Smooth muscle cell (in vitro differentiated cells): ENCODE measurements around the gene TGDS. TPM values are rescaled to one million over a fixed set of nuclear protein-coding genes. Genes with fewer than 3 reads are reported as not detected.

ENCODE experiments used
- DNase-seq: peaks from one replicate; lab custom pipeline; 2025; ENCODE audit not compliant: unreplicated experiment; lab: John Stamatoyannopoulos, UW
- H2AFZ ChIP-seq: fragments of 200-600 bp; sonication (generic); 2 replicates; pipeline ENCODE4 v1.6.0; 2016; ENCODE audit warnings: antibody characterized with exemption, low read depth, mild to moderate bottlenecking
- H3F3A ChIP-seq: fragments of 200-600 bp; sonication (generic); 2 replicates; pipeline ENCODE4 v1.6.0; 2017; ENCODE audit warnings: antibody characterized with exemption, low read depth
- H3K27ac ChIP-seq: fragments of 200-600 bp; sonication (generic); 2 replicates; pipeline ENCODE4 v1.5.1; 2016; ENCODE audit warnings: low read depth, mild to moderate bottlenecking
- H3K27me3 ChIP-seq: fragments of 200-600 bp; sonication (generic); 2 replicates; pipeline ENCODE4 v1.6.1; 2016; ENCODE audit warnings: low read depth, mild to moderate bottlenecking
- H3K36me3 ChIP-seq: fragments of 200-600 bp; sonication (generic); 2 replicates; pipeline ENCODE4 v1.5.1; 2016; ENCODE audit warnings: low read depth
- H3K4me1 ChIP-seq: fragments of 200-600 bp; sonication (generic); 2 replicates; pipeline ENCODE4 v1.5.1; 2016; ENCODE audit warnings: low read depth
- H3K4me2 ChIP-seq: fragments of 200-600 bp; sonication (generic); 2 replicates; pipeline ENCODE4 v1.6.0; 2016; ENCODE audit warnings: mild to moderate bottlenecking
- H3K4me3 ChIP-seq: fragments of 200-600 bp; sonication (generic); 2 replicates; pipeline ENCODE4 v1.5.1; 2016; ENCODE audit warnings: mild to moderate bottlenecking
- H3K79me2 ChIP-seq: fragments of 200-600 bp; sonication (generic); 2 replicates; pipeline ENCODE4 v1.6.0; 2016; ENCODE audit warnings: low read depth, mild to moderate bottlenecking
- H3K9ac ChIP-seq: fragments of 200-600 bp; sonication (generic); 2 replicates; pipeline ENCODE4 v1.6.0; 2016; ENCODE audit warnings: low read depth
- H3K9me3 ChIP-seq: fragments of 200-600 bp; sonication (generic); replicated peaks from 2 replicates; pipeline ENCODE4 v1.5.1; 2016; ENCODE audit warnings: low read depth
- H4K20me1 ChIP-seq: fragments of 200-600 bp; sonication (generic); 2 replicates; pipeline ENCODE4 v1.6.0; 2016; ENCODE audit warnings: low read depth
- CTCF ChIP-seq: fragments of 200-600 bp; sonication (generic); IDR thresholded peaks from 2 replicates; pipeline ENCODE4 v1.5.1; 2017; ENCODE audit warnings: borderline replicate concordance, mild to moderate bottlenecking, antibody characterized with exemption; ENCODE audit not compliant: insufficient read depth, poor library complexity, severe bottlenecking
- WGBS: methylation state at CpG from one replicate; pipeline ENCODE4 v1.1.7; 2016; ENCODE audit warnings: low lambda C conversion rate; 5-methylcytosine and 5-hydroxymethylcytosine counted together
- polyA plus RNA-seq: library from polyadenylated mRNA; unstranded; fragments of >200 nt; fragmentation: Nextera tagmentation; extraction: Ambion mirVana; gene quantifications from 2 replicates; pipeline ENCODE4 v1.2.1, GENCODE V29; 2016
- total RNA-seq: library from RNA; depleted of rRNA; stranded (reverse); fragments of >200 nt; gene quantifications from 2 replicates; pipeline ENCODE4 v1.2.3, GENCODE V29; 2014

The TGDS gene
- total and polyA plus RNA-seq, 2 experiments from 2014 or later = 16.0 to 17.1 TPM

- Histone ChIP-seq H3K27ac (no peak overlapping the region), H3K27me3 (no peaks in the 10 kb centered on the region), H3K36me3 (peaks cover 12% of the 10 kb centered on the region), H2AFZ (no peak overlapping the region), H3K4me1 (no peaks in the 10 kb centered on the region), H3F3A (no peaks in the 10 kb centered on the region), H4K20me1 (peaks cover 84% of the 10 kb centered on the region), H3K4me3 (no peak overlapping the region), H3K9ac (no peak overlapping the region), H3K79me2 (peaks cover 46% of the 10 kb centered on the region), H3K9me3 (no peaks in the 10 kb centered on the region), H3K4me2 (no peak overlapping the region)
- TF ChIP-seq CTCF = no peak
- DNase-seq = no peak
Measured at GRCh38 chr13:94613051-94613450, 17.1 kb upstream of the TGDS start.

GRCh38 chr13:94612050-94612449, 16.1 kb upstream of the TGDS start:
- Histone ChIP-seq H2AFZ (no peak overlapping the region), H3K79me2 (peaks cover 54% of the 10 kb centered on the region), H3K4me2 (no peak overlapping the region), H3K36me3 (peaks cover 13% of the 10 kb centered on the region), H3K4me3 (no peak overlapping the region), H3K27ac (no peak overlapping the region), H4K20me1 (peaks cover 84% of the 10 kb centered on the region), H3F3A (no peaks in the 10 kb centered on the region), H3K9me3 (no peaks in the 10 kb centered on the region), H3K27me3 (no peaks in the 10 kb centered on the region), H3K9ac (no peak overlapping the region), H3K4me1 (no peaks in the 10 kb centered on the region)
- no peak for DNase-seq
- WGBS = 97% methylated on average over 4 of the region's 4 CpGs
- TF ChIP-seq CTCF = no peak

- Histone ChIP-seq H3F3A (no peaks in the 10 kb centered on the region), H3K4me1 (no peaks in the 10 kb centered on the region), H4K20me1 (peaks cover 82% of the 10 kb centered on the region), H3K27ac (no peak overlapping the region), H3K4me2 (no peak overlapping the region), H2AFZ (no peak overlapping the region), H3K36me3 (peaks cover 21% of the 10 kb centered on the region), H3K4me3 (no peak overlapping the region), H3K9me3 (no peaks in the 10 kb centered on the region), H3K79me2 (peaks cover 60% of the 10 kb centered on the region), H3K9ac (no peak overlapping the region), H3K27me3 (no peaks in the 10 kb centered on the region)
- no peak for TF ChIP-seq CTCF
- WGBS = 92% methylated on average over 5 of the region's 5 CpGs
- DNase-seq = no peak
Measured at GRCh38 chr13:94610475-94610874, 14.5 kb upstream of the TGDS start.

GRCh38 chr13:94609196-94609595, 13.2 kb upstream of the TGDS start:
- H3K27ac ChIP-seq = no peak overlapping the region
- 91% methylated on average over 2 of the region's 2 CpGs for WGBS
- no peaks in the 10 kb centered on the region for H3K9me3 ChIP-seq
- H3F3A ChIP-seq = no peaks in the 10 kb centered on the region
- no peak overlapping the region for H3K9ac ChIP-seq
- no peak for TF ChIP-seq CTCF
- H3K27me3 ChIP-seq = no peaks in the 10 kb centered on the region
- peaks cover 21% of the 10 kb centered on the region for H3K36me3 ChIP-seq
- peaks cover 68% of the 10 kb centered on the region for H3K79me2 ChIP-seq
- no peaks in the 10 kb centered on the region for H3K4me1 ChIP-seq
- H3K4me3 ChIP-seq = no peak overlapping the region
- H4K20me1 ChIP-seq = peaks cover 80% of the 10 kb centered on the region
- H2AFZ ChIP-seq = no peak overlapping the region
- no peak overlapping the region for H3K4me2 ChIP-seq
- DNase-seq = no peak
